Measurements from ENCODE around the gene NOS2.

GRCh38 chr17:27764589-27764988 lies 35.7 kb downstream of the NOS2 start:
- no peak for TF ChIP-seq CTCF (conservative IDR thresholded peaks at IDR 0.05; ENCODE audit: low read depth, low read length)
- no peak for TF ChIP-seq EZH2 (IDR thresholded peaks at IDR 0.05; ENCODE audit: borderline replicate concordance, low read depth, low read length, poor library complexity, severe bottlenecking)

All from A673 (cell line).